Neural crest cell (in vitro differentiated cells): ENCODE data around the gene TRPM3. TPM values are rescaled to one million over a fixed set of nuclear protein-coding genes. Genes with fewer than 3 reads are reported as not detected.

Source experiments
- DNase-seq: peaks from one replicate; pipeline ENCODE4 v3.0.0; 2021; ENCODE audit warnings: low read depth, mixed read lengths, low spot score
- H3K27ac Mint-ChIP-seq: one replicate; pipeline ENCODE4 v1.8.0; 2021; ENCODE audit warnings: mild to moderate bottlenecking, mixed read lengths; ENCODE audit not compliant: unreplicated experiment
- H3K27me3 Mint-ChIP-seq: 2 replicates; pipeline ENCODE4 v1.8.0; 2021; ENCODE audit warnings: low read depth, mild to moderate bottlenecking, mixed read lengths
- H3K36me3 Mint-ChIP-seq: 2 replicates; pipeline ENCODE4 v1.8.0; 2021; ENCODE audit warnings: low read depth, mild to moderate bottlenecking, mixed read lengths
- H3K4me1 Mint-ChIP-seq: 2 replicates; pipeline ENCODE4 v1.8.0; 2021; ENCODE audit warnings: mixed read lengths
- H3K4me3 Mint-ChIP-seq: one replicate; pipeline ENCODE4 v1.8.0; 2021; ENCODE audit warnings: mild to moderate bottlenecking, mixed read lengths
- H3K9me3 Mint-ChIP-seq: 2 replicates; pipeline ENCODE4 v1.8.0; 2021; ENCODE audit warnings: mixed read lengths
- total RNA-seq: library from RNA; stranded (reverse); gene quantifications from 2 replicates; pipeline ENCODE4 v1.2.1, GENCODE V29; 2021
- TF ChIP-seq, protein P1 (sequence below): fragments of 200-600 bp; sonication (generic); conservative IDR thresholded peaks from 2 replicates; pipeline ENCODE4 v1.5.0; 2021; ENCODE audit warnings: antibody characterized with exemption, mild to moderate bottlenecking

Gene TRPM3
- total RNA-seq, 1 donor from 2014 or later = 1.4 TPM

DNA sequence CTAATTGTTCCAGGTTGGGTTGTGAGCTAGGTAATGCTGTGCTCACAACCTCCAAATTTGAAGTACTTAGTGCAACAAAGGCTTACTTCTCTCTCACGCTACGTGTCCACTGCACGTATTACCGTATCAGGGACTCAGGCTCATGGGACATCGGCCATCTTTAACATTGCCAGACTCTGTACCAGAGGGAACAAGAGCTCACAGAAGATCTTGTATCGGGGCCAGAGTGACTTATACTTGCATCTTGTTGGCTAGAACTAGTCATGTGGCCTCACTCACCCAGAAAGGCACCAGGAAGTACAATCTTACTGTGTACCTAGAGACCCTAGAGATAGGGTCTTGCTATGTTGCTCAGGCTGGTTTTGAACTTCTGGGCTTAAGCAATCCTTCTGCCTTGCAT is 625.9 kb downstream of the TRPM3 start:
- Mint-ChIP-seq H3K27ac (no peak overlapping the region), H3K9me3 (peaks cover 4% of the 10 kb centered on the region)

DNA sequence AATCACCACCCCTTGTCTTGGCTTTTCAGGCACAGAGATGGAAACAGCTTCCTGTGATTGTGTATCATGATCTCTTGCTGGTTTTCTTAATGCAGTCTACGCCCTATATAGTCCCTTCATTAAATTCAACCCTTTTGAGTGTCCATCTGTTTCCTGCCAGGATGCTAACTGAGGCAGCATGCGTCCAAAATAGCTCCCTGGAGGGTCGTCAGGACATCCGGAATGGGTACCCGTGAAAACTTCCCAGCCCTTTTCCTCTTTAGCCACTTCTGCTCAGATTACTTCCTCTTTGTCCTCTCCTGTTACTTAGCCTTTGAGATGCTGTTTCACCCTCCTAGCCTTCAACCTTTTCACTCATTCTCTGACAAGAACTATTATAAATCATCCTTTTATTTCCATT is 627.2 kb downstream of the TRPM3 start:
- H3K36me3 Mint-ChIP-seq = no peaks in the 10 kb centered on the region
- H3K27me3 Mint-ChIP-seq = no peaks in the 10 kb centered on the region
- TF ChIP-seq, protein P1, sequence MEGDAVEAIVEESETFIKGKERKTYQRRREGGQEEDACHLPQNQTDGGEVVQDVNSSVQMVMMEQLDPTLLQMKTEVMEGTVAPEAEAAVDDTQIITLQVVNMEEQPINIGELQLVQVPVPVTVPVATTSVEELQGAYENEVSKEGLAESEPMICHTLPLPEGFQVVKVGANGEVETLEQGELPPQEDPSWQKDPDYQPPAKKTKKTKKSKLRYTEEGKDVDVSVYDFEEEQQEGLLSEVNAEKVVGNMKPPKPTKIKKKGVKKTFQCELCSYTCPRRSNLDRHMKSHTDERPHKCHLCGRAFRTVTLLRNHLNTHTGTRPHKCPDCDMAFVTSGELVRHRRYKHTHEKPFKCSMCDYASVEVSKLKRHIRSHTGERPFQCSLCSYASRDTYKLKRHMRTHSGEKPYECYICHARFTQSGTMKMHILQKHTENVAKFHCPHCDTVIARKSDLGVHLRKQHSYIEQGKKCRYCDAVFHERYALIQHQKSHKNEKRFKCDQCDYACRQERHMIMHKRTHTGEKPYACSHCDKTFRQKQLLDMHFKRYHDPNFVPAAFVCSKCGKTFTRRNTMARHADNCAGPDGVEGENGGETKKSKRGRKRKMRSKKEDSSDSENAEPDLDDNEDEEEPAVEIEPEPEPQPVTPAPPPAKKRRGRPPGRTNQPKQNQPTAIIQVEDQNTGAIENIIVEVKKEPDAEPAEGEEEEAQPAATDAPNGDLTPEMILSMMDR = no peak
- H3K4me3 Mint-ChIP-seq = no peak overlapping the region
- H3K9me3 Mint-ChIP-seq = peaks cover 4% of the 10 kb centered on the region
- no peak overlapping the region for H3K27ac Mint-ChIP-seq
- no peaks in the 10 kb centered on the region for H3K4me1 Mint-ChIP-seq
- DNase-seq = no peak

More for the DNA sequence above, 625.9 kb downstream of the TRPM3 start:
- H3K27me3 Mint-ChIP-seq = no peaks in the 10 kb centered on the region
- TF ChIP-seq, protein P1 = no peak
- DNase-seq = no peak
- no peak overlapping the region for H3K4me3 Mint-ChIP-seq
- no peaks in the 10 kb centered on the region for H3K4me1 Mint-ChIP-seq
- H3K36me3 Mint-ChIP-seq = no peaks in the 10 kb centered on the region

DNA sequence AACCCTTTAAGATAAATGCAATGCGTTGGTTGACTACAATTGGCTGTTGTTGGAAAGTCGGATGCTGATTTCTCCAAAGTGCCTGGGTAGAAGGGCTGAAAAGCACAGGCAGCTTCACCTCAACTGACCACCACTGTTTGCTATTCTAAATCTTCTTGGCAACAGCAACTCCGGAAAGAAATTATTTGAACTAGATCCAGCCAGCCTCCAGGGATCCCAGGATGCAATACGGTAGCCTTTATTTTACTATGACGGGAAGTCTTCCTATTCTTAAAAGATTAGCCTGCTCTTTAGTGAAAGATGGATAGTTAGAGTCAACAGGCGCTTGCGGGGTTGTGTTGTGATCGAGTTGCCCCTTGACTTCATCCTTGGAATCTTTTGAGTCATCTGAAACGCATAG is 628.4 kb downstream of the TRPM3 start:
- no peak overlapping the region for H3K27ac Mint-ChIP-seq

DNA sequence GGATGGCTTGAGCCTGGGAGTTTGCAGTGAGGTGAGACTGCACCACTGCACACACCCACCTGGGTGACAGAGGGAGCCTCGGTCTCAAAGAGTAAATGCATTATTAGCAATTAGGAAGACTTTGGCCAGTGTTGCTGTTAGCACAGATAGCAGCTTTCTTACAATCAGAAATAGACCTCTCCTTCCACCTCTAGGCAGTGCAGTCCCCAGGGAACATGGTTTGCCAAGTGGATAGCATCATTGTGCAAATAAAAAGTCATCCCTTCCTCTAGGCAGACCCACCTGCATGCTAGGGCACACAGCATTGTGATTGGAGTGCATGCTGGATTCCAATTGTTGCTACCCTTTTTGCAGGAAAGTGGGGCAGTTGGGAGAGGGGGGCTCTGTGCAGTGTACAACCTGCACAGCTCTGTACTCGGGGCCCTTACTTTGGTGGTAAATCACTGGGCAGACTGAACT is 629.1 kb downstream of the TRPM3 start:
- Mint-ChIP-seq H3K36me3 (no peaks in the 10 kb centered on the region), H3K4me1 (no peaks in the 10 kb centered on the region), H3K27me3 (no peaks in the 10 kb centered on the region), H3K9me3 (peaks cover 4% of the 10 kb centered on the region), H3K4me3 (no peak overlapping the region), H3K27ac (no peak overlapping the region)
- TF ChIP-seq, protein P1 = no peak
- no peak for DNase-seq

More for the DNA sequence above, 628.4 kb downstream of the TRPM3 start:
- H3K4me1 Mint-ChIP-seq = no peaks in the 10 kb centered on the region
- no peaks in the 10 kb centered on the region for H3K27me3 Mint-ChIP-seq
- peaks cover 4% of the 10 kb centered on the region for H3K9me3 Mint-ChIP-seq
- no peak overlapping the region for H3K4me3 Mint-ChIP-seq
- TF ChIP-seq, protein P1 = no peak
- DNase-seq = no peak
- H3K36me3 Mint-ChIP-seq = no peaks in the 10 kb centered on the region

DNA sequence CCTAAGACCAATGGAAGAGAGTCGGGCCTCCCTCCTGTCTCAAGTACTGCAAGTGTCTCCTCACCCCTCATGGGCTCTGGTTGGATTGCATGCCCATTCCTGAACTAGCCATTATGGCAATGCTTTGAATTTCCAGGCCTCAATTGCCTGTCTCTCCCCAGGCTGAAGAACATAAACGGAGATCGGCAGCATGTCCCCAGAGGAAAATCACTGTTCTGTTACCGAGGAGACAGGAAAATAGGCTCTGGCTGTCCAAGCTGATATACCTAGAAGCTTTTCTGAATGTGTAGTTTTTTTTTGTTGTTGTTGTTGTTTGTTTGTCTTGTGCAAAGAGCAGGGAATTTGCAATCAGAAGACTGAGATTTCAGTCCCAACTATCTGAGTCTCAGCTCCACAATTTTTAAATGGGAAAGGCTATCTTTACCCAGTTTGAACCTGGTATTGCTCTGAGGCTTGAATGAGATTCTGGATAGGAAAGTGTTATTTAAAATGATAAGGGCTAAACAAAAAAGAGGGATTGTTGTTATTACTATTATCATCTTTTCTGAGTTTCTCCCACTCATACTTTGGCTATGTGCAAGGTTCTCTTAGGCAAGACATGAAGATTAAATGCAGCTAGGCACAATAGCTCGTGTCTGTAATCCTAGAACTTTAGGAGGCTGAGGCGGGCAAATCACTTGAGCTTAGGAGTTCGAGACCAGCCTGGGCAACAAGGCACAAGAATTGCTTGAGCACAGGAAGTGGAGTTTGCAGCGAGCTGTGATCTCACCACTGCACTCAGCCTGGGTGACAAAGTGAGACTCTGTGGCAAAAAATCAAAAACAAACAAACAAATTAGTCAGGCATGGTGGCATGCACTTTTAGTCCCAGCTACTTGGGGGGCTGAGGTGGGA is 629.7 kb downstream of the TRPM3 start:
- H3K4me3 Mint-ChIP-seq = no peak overlapping the region
- H3K36me3 Mint-ChIP-seq = no peaks in the 10 kb centered on the region
- TF ChIP-seq, protein P1 = no peak
- H3K27ac Mint-ChIP-seq = no peak overlapping the region
- no peaks in the 10 kb centered on the region for H3K4me1 Mint-ChIP-seq
- no peaks in the 10 kb centered on the region for H3K27me3 Mint-ChIP-seq
- peaks cover 4% of the 10 kb centered on the region for H3K9me3 Mint-ChIP-seq
- no peak for DNase-seq
